ENCODE results near the gene TRPM1.
"Not testable (repeated sequence)": the region's sequence is repeated elsewhere in the genome, so short reads cannot be mapped to it uniquely, and the experiment has no call there.

TRPM1 gene

DNA sequence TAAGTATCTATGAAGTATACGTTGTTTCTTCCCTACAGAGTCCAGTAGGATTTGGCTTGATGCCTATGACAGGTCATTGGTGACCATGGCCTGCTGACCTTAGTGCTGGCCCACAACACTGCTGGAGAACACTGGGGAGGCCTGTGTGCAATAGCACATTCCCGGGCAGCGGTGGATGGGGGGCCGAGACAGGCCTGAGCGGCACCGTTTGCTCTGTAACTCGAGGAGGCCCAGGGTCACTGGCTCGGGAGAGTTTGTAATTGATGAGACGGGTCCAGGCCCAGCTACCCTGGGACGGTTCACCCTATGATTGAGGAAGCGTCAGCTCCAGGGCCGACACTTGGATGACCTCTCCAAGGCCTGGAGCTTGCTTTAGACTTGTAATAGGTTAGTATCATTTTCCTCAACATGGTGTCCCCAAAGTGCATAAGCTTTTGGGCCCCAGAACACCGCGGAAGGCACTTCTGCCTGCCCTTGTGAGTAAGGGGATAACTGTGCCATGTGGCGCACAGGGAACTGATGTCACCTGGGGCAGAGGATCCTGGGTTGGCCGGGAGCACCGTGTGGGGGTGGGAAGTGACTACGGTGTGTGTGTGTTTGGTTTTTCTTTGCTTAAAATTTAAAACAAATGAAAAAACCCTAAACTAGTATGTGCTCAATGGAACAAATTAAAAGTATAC, 12.0 kb downstream of the TRPM1 start:
- no peak overlapping the region for H3K27ac ChIP-seq
- no peak for TF ChIP-seq ZFX (IDR thresholded peaks at IDR 0.05; ENCODE audit: borderline replicate concordance)
- TF ChIP-seq, protein P1, sequence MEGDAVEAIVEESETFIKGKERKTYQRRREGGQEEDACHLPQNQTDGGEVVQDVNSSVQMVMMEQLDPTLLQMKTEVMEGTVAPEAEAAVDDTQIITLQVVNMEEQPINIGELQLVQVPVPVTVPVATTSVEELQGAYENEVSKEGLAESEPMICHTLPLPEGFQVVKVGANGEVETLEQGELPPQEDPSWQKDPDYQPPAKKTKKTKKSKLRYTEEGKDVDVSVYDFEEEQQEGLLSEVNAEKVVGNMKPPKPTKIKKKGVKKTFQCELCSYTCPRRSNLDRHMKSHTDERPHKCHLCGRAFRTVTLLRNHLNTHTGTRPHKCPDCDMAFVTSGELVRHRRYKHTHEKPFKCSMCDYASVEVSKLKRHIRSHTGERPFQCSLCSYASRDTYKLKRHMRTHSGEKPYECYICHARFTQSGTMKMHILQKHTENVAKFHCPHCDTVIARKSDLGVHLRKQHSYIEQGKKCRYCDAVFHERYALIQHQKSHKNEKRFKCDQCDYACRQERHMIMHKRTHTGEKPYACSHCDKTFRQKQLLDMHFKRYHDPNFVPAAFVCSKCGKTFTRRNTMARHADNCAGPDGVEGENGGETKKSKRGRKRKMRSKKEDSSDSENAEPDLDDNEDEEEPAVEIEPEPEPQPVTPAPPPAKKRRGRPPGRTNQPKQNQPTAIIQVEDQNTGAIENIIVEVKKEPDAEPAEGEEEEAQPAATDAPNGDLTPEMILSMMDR (IDR thresholded peaks at IDR 0.05): no peak

DNA sequence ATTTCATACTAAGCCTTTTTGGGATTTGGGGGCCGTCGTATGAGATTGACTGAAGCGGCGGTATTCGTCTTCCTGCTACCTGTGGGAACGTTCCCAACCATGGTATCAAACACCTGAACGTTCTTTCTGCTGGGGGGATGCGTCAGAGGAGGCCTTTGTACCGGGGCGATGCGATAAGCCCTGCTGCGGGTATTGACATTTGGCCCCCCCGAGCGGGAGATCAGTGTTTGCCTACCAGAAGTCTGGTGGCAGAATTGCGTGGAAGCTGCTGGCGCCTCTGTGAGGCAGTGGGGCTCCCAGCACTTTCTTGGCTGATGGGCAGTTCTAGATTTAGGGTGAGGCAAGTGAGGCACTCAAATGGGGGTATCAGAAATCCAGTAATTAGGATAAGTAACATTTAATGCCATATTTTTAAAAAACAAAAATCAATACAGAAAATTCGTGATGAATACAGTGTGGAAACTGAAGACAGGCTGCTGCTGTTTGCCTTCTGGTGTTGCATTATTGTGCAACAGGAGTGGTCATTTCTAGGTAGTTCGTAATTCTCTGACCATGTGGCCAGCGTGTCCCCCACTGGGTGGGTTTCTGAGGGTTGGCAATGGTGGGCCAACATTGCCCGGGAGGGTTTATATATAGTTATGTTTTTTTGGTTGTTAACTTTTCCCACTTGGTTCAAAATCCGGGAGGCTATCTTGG, 12.7 kb downstream of the TRPM1 start:
- TF ChIP-seq, protein P1 (IDR thresholded peaks at IDR 0.05): no peak
- no peak for TF ChIP-seq ZFX (IDR thresholded peaks at IDR 0.05; ENCODE audit: borderline replicate concordance)
- no peak overlapping the region for H3K27ac ChIP-seq

DNA sequence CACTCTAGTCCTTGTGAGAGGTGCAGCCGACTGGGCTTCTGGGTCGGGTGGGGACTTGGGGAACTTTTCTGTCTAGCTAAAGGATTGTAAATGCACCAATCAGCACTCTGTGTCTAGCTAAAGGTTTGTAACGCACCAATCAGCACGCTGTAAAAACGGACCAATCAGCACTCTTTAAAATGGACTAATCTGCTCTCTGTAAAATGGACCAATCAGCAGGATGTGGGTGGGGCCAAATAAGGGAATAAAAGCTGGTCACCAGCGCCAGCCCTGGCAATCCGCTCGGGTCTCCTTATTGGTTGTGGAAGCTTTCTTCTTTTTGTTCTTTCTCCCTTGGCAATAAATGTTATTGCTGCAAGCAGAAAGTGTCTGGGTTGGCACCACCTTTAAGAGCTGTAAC, 13.5 kb downstream of the TRPM1 start:
- H3K27ac ChIP-seq: not testable (repeated sequence)

DNA sequence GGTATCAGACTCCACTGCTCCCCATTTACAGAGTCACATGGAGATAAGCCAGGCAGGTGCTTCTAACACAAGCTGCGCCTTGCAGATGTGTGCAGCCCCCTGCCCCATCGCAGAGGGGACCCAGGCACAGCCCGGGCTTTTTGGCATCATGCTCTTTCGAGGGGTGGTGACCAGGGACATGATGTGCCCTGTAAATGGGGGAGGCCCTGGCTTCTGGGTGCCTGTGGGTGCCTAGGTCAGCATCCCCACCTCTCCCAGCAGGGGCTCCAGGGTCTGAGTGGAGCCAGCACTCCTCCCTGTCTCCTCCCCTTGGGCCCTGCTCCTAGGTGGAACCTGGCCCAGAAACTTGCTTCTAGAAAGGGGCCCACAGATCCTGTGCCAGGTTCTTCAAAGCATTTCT, 15.2 kb downstream of the TRPM1 start:
- no peak for TF ChIP-seq ZFX (IDR thresholded peaks at IDR 0.05; ENCODE audit: borderline replicate concordance)
- TF ChIP-seq, protein P1 (IDR thresholded peaks at IDR 0.05): no peak
- H3K27ac ChIP-seq: no peak overlapping the region

DNA sequence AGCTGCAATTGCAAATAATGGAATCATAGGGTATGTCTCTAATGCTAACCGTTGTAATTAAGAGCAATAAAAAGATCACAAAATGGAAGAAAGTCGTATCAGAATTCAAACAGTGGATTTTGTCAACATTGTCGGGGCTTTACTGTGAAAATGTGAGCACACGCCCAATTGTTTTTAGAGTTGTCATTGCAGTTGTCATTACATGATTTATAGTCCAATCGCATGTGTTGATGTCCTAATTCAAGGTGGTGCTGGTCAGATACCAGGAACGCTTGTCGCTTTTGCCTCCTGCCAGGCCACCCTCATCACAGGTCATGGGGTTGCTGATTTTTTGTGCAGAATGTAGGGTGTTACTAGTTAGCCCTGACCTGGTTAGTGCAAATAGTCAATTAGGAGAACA, 16.2 kb downstream of the TRPM1 start:
- TF ChIP-seq ZFX (IDR thresholded peaks at IDR 0.05; ENCODE audit: borderline replicate concordance): no peak
- TF ChIP-seq, protein P1 (IDR thresholded peaks at IDR 0.05): no peak
- no peak overlapping the region for H3K27ac ChIP-seq

DNA sequence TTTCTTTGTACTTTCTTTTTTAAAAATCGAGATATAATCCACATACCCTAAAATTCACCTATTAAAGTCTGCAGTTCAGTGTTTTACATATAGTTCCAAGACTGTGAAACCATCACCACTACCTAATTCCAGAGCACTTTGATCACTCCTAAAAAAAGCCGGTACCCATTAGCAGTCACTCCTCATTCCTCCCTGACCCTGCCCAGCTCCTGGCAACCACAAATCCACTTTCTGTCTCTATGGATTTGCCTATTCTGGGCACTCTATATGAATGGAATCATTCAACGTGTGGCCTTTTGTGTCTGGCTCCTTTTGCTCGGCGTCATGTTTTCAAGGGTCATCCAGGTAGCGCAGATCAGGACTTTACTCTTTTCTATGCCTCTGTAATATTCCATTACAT, 17.3 kb downstream of the TRPM1 start:
- TF ChIP-seq ZFX (IDR thresholded peaks at IDR 0.05; ENCODE audit: borderline replicate concordance): no peak
- TF ChIP-seq, protein P1 (IDR thresholded peaks at IDR 0.05): no peak
- H3K27ac ChIP-seq: no peak overlapping the region

DNA sequence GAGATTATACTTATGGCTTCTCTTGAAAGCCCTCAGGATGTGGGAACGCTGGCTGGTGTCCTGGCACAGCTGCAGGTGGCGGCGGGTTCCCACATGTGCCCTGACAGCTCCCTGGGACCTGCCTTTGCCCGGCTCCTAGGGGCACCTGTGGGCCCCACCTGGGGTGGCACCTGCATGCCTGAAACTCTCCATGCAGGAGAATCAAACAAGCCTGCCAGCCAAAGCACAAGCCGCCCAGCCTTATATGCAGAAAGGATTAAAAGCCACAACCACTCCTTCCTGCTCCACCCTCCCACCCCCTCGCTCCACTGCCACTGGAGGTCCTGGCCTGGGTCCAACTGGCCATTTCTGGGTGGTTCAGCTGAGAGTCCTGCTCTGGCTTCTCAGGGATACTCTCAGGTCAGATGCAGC, 18.1 kb downstream of the TRPM1 start:
- H3K27ac ChIP-seq: no peak overlapping the region
- no peak for TF ChIP-seq ZFX (IDR thresholded peaks at IDR 0.05; ENCODE audit: borderline replicate concordance)
- TF ChIP-seq, protein P1 (IDR thresholded peaks at IDR 0.05): no peak
